WERI-Rb-1 (cell line): Measurements from ENCODE around the gene IGDCC3.
"Not testable (repeated sequence)": the region's sequence is repeated elsewhere in the genome, so short reads cannot be mapped to it uniquely, and the experiment has no call there.

Experiments
- DNase-seq: peaks from one replicate; pipeline ENCODE4 v3.0.0-alpha.2; 2020
- H3K27ac ChIP-seq: fragments of 250-450 bp; sonication (Bioruptor Pico); 2 replicates; pipeline ENCODE4 v1.5.1; 2020; ENCODE audit warnings: mild to moderate bottlenecking, moderate library complexity
- H3K27me3 ChIP-seq: fragments of 250-450 bp; sonication (Bioruptor Pico); 2 replicates; pipeline ENCODE4 v1.5.1; 2021; ENCODE audit warnings: mild to moderate bottlenecking, low read depth, moderate library complexity; ENCODE audit not compliant: insufficient read depth, severe bottlenecking
- H3K36me3 ChIP-seq: fragments of 250-450 bp; sonication (Bioruptor Pico); 2 replicates; pipeline ENCODE4 v1.5.1; 2020; ENCODE audit warnings: mild to moderate bottlenecking, moderate library complexity
- H3K4me3 ChIP-seq: 2 replicates; pipeline ENCODE4 v1.5.1; 2011; ENCODE audit warnings: low read depth, mild to moderate bottlenecking, control low read depth, low read length
- H3K9me3 ChIP-seq: fragments of 250-450 bp; sonication (Bioruptor Pico); 2 replicates; pipeline ENCODE4 v1.5.1; 2021; ENCODE audit warnings: mild to moderate bottlenecking, moderate library complexity; ENCODE audit not compliant: severe bottlenecking
- CTCF ChIP-seq: IDR thresholded peaks from 2 replicates; pipeline ENCODE4 v1.5.1; 2011; ENCODE audit warnings: low read depth, mild to moderate bottlenecking, control low read depth, inconsistent platforms, low read length

Gene IGDCC3

GRCh38 chr15:65349338-65349737, 28.5 kb downstream of the IGDCC3 start:
- DNase-seq: no peak
- Histone ChIP-seq H3K27me3 (no peaks in the 10 kb centered on the region), H3K4me3 (no peak overlapping the region), H3K27ac (no peak overlapping the region), H3K36me3 (no peaks in the 10 kb centered on the region), H3K9me3 (peaks cover 7% of the 10 kb centered on the region)
- no peak for TF ChIP-seq CTCF

- H3K36me3 ChIP-seq, H3K4me3 ChIP-seq, DNase-seq, H3K27me3 ChIP-seq, H3K9me3 ChIP-seq, H3K27ac ChIP-seq: not testable (repeated sequence)
Measured at GRCh38 chr15:65347756-65348155, 30.0 kb downstream of the IGDCC3 start.

GRCh38 chr15:65346856-65347598, 30.8 kb downstream of the IGDCC3 start:
- Histone ChIP-seq H3K27ac (no peak overlapping the region), H3K9me3 (peaks cover 2% of the 10 kb centered on the region), H3K27me3 (no peaks in the 10 kb centered on the region), H3K36me3 (no peaks in the 10 kb centered on the region), H3K4me3 (no peak overlapping the region)
- TF ChIP-seq CTCF: no peak
- DNase-seq: no peak

GRCh38 chr15:65344914-65345275, 32.9 kb downstream of the IGDCC3 start:
- no peak for DNase-seq
- H3K36me3 ChIP-seq: no peaks in the 10 kb centered on the region

GRCh38 chr15:65344214-65344913, 33.4 kb downstream of the IGDCC3 start:
- DNase-seq: no peak
- H3K36me3 ChIP-seq: no peaks in the 10 kb centered on the region
- H3K4me3 ChIP-seq: no peak overlapping the region
- H3K27ac ChIP-seq: no peak overlapping the region
- no peaks in the 10 kb centered on the region for H3K9me3 ChIP-seq
- no peaks in the 10 kb centered on the region for H3K27me3 ChIP-seq
- TF ChIP-seq CTCF: no peak

More at GRCh38 chr15:65344914-65345275, 32.9 kb downstream of the IGDCC3 start:
- TF ChIP-seq CTCF: no peak
- Histone ChIP-seq H3K27me3 (no peaks in the 10 kb centered on the region), H3K9me3 (no peaks in the 10 kb centered on the region), H3K4me3 (no peak overlapping the region), H3K27ac (no peak overlapping the region)

GRCh38 chr15:65343374-65343981, 34.3 kb downstream of the IGDCC3 start:
- H3K27me3 ChIP-seq: no peaks in the 10 kb centered on the region
- no peak for TF ChIP-seq CTCF
- H3K27ac ChIP-seq: no peak overlapping the region
- no peaks in the 10 kb centered on the region for H3K36me3 ChIP-seq
- no peak overlapping the region for H3K4me3 ChIP-seq
- no peak for DNase-seq
- no peaks in the 10 kb centered on the region for H3K9me3 ChIP-seq
